ENCODE measurements around the gene DCTPP1. TPM values are rescaled to one million over a fixed set of nuclear protein-coding genes. Genes with fewer than 3 reads are reported as not detected.
"Not testable (repeated sequence)": the region's sequence is repeated elsewhere in the genome, so short reads cannot be mapped to it uniquely, and the experiment has no call there.

The DCTPP1 gene
- total RNA-seq, 1 experiment from 2014 or later = 125 TPM

DNA sequence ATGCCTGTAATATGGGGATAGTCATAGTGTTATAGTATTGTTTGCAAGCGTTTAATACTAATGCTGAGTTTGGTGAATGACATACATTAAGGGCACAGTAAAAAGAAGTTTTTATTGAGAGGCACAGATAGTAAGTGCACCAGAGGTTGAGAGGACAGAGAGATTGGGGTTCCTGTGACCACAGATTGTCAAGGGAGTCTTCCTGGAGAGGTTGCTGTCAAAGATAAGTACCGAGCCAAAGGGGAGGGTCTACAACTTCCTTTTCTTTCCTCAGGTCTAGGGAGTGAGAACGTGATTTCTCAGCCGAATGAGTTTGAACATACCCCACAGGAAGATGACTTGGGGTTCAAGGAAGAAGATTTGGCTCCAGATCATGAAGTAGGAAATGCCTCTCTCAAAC lies 32.8 kb downstream of the DCTPP1 start:
- Histone ChIP-seq H2AFZ (ENCODE audit: low read depth, low read length, poor library complexity, severe bottlenecking) (no peak overlapping the region), H3K27me3 (ENCODE audit: insufficient read depth, low read length) (no peaks in the 10 kb centered on the region), H3K9me2 (ENCODE audit: insufficient read depth) (no peaks in the 10 kb centered on the region), H3K4me3 (replicated peaks in 1 of 2; ENCODE audit: low read depth in 1 of 2, low read length in 2 of 2) (peak overlapping the region in 1 of 2 experiments; percentile 96; a peak in 2 of 4 replicates), H3K9ac (ENCODE audit: low read length) (peak overlapping the region; percentile 87; the same call in 1 of the 2 replicates), H3K4me1 (ENCODE audit: control insufficient read depth in 1 of 2, insufficient read depth in 2 of 2, low read length in 2 of 2) (peaks cover 37 to 63% of the 10 kb centered on the region in 2 experiments), H3K9me3 (ENCODE audit: control insufficient read depth in 1 of 2, insufficient read depth in 1 of 2, low read depth in 1 of 2, low read length in 2 of 2) (no peaks in the 10 kb centered on the region), H3K27ac (ENCODE audit: low read depth, low read length) (no peak overlapping the region), H3K4me2 (ENCODE audit: low read length) (peak overlapping the region; percentile 88), H3K36me3 (ENCODE audit: control insufficient read depth in 1 of 2, insufficient read depth in 2 of 2, low read length in 2 of 2) (peaks cover 2 to 18% of the 10 kb centered on the region in 2 experiments; a peak in 3 of 4 replicates), H4K20me1 (ENCODE audit: insufficient read depth) (no peaks in the 10 kb centered on the region), H3K79me2 (ENCODE audit: insufficient read depth, low read length) (peaks cover 25% of the 10 kb centered on the region)
- no TSS peak for BruUV-seq (replicated peaks)
- ChIA-PET POLR2A (interaction anchor here (1.1 kb wide), 1 partner anchor 10 kb away, joined by 3 read pairs; the partner anchor contains the start of gene ZNF771), RAD21 (ENCODE audit: low non-redundant PET in 1 of 2, low total read pairs in 2 of 2, uncharacterized antibody in 2 of 2, unreplicated experiment in 2 of 2) (interaction anchor here in 1 of 2 experiments (0.6 kb wide), 1 partner anchor 21 kb away, joined by 3 read pairs; no protein-coding TSS in a partner anchor), CTCF (interaction anchor here (2.5 kb wide), 1 partner anchor 12 kb away, joined by 19 read pairs; no protein-coding TSS in a partner anchor)
- no peak for DNase-seq (ENCODE audit: low read depth, low spot score)
- intact Hi-C loops (cut with micrococcal nuclease) = no loop called here
- no peak for ATAC-seq
- TF ChIP-seq SRF (IDR thresholded peaks at IDR 0.05; ENCODE audit: low read depth) (no peak), POLR2AphosphoS5 (IDR thresholded peaks at IDR 0.05; ENCODE audit: low read depth, low read length) (no peak)

DNA sequence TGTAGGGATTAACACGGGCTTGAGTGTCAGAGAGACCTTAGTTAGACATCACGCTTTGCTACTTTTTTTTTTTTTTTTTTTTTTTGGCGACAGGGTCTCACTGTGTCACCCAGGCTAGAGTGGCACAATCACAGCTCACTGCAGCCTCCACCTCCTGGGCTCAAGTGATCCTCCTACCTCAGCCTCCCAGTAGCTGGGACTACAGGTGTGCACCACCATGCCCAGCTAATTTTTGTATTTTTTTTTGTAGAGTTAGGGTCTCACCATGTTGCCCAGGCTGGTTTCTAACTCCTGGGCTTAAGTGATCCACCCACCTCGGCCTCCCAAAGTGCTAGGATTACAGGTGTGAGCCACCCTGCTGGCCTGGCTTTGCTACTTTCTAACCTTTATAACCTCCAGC lies 33.2 kb downstream of the DCTPP1 start:
- ChIA-PET CTCF (interaction anchor here (2.5 kb wide), 1 partner anchor 13 kb away, joined by 19 read pairs; no protein-coding TSS in a partner anchor), RAD21 (ENCODE audit: low non-redundant PET in 1 of 2, low total read pairs in 2 of 2, uncharacterized antibody in 2 of 2, unreplicated experiment in 2 of 2) (interaction anchor here in 1 of 2 experiments (0.6 to 1.9 kb wide), 2 partner anchors 22 to 42 kb away, joined by 3 to 4 read pairs; partner anchors contain the start of gene CD2BP2), POLR2A (interaction anchor here (1.5 to 2.1 kb wide), 2 partner anchors 8 to 10 kb away, joined by 3 to 10 read pairs; partner anchors contain the start of gene ZNF771)
- Histone ChIP-seq H3K4me2 (ENCODE audit: low read length) (peak overlapping the region; percentile 88), H3K79me2 (ENCODE audit: insufficient read depth, low read length) (peaks cover 25% of the 10 kb centered on the region), H3K4me1 (ENCODE audit: control insufficient read depth in 1 of 2, insufficient read depth in 2 of 2, low read length in 2 of 2) (peaks cover 36 to 62% of the 10 kb centered on the region in 2 experiments), H3K27ac (ENCODE audit: low read depth, low read length) (peak overlapping the region; percentile 97), H3K36me3 (ENCODE audit: control insufficient read depth in 1 of 2, insufficient read depth in 2 of 2, low read length in 2 of 2) (peaks cover 2 to 18% of the 10 kb centered on the region in 2 experiments; a peak in 3 of 4 replicates), H3K4me3 (replicated peaks in 1 of 2; ENCODE audit: low read depth in 1 of 2, low read length in 2 of 2) (peak overlapping the region; percentile 95 to 96), H3K9ac (ENCODE audit: low read length) (peak overlapping the region; percentile 87)
- BruUV-seq (replicated peaks); H4K20me1 ChIP-seq (ENCODE audit: insufficient read depth); intact Hi-C loops (cut with micrococcal nuclease); H3K27me3 ChIP-seq (ENCODE audit: insufficient read depth, low read length); H3K9me3 ChIP-seq (ENCODE audit: control insufficient read depth in 1 of 2, insufficient read depth in 1 of 2, low read depth in 1 of 2, low read length in 2 of 2); H2AFZ ChIP-seq (ENCODE audit: low read depth, low read length, poor library complexity, severe bottlenecking); ATAC-seq; H3K9me2 ChIP-seq (ENCODE audit: insufficient read depth); DNase-seq (ENCODE audit: low read depth, low spot score): not testable (repeated sequence)
